OCI-LY1 (cell line): Measurements from ENCODE around the gene MED13L.

Source experiments
- H2AFZ ChIP-seq: fragments of 200-600 bp; sonication (generic), shearing (Covaris generic); 2 replicates; pipeline ENCODE4 v1.6.0; 2014; ENCODE audit warnings: antibody characterized with exemption, mild to moderate bottlenecking, low read length
- H3F3A ChIP-seq: fragments of 200-600 bp; sonication (generic), shearing (Covaris generic); 2 replicates; pipeline ENCODE4 v1.6.0; 2014; ENCODE audit warnings: mild to moderate bottlenecking, antibody characterized with exemption, low read length, moderate library complexity; ENCODE audit not compliant: insufficient read depth
- H3K27ac ChIP-seq: fragments of 200-600 bp; sonication (generic); 2 replicates; pipeline ENCODE4 v1.5.1; 2014; ENCODE audit warnings: low read length, mixed run types, mild to moderate bottlenecking, low read depth; ENCODE audit not compliant: poor library complexity, severe bottlenecking
- H3K27me3 ChIP-seq: fragments of 200-600 bp; sonication (generic); 2 replicates; pipeline ENCODE4 v1.6.0; 2014; ENCODE audit warnings: antibody characterized with exemption, mild to moderate bottlenecking, low read length, moderate library complexity; ENCODE audit not compliant: insufficient read depth
- H3K36me3 ChIP-seq: fragments of 200-600 bp; sonication (generic); 2 replicates; pipeline ENCODE4 v1.6.1; 2014; ENCODE audit warnings: mild to moderate bottlenecking, antibody characterized with exemption, low read length, moderate library complexity, mixed read lengths; ENCODE audit not compliant: insufficient read depth
- H3K4me1 ChIP-seq: fragments of 200-600 bp; sonication (generic); 2 replicates; pipeline ENCODE4 v1.5.1; 2014; ENCODE audit warnings: mild to moderate bottlenecking, low read length, moderate library complexity; ENCODE audit not compliant: insufficient read depth, severe bottlenecking
- H3K4me2 ChIP-seq: fragments of 200-600 bp; sonication (generic), shearing (Covaris generic); 2 replicates; pipeline ENCODE4 v1.6.1; 2014; ENCODE audit warnings: low read length
- H3K4me3 ChIP-seq: fragments of 200-600 bp; sonication (generic); 2 replicates; pipeline ENCODE4 v1.5.1; 2014; ENCODE audit warnings: low read length, low read depth, mild to moderate bottlenecking, mixed read lengths; ENCODE audit not compliant: poor library complexity, severe bottlenecking
- H3K79me2 ChIP-seq: fragments of 200-600 bp; shearing (Covaris generic); 2 replicates; pipeline ENCODE4 v1.6.1; 2016; ENCODE audit warnings: mixed run types, low read length, mixed read lengths; ENCODE audit not compliant: insufficient read depth
- H3K9ac ChIP-seq: fragments of 200-600 bp; sonication (generic), shearing (Covaris generic); 2 replicates; pipeline ENCODE4 v1.6.1; 2014; ENCODE audit warnings: mild to moderate bottlenecking, low read length, mixed read lengths
- H3K9me2 ChIP-seq: fragments of 200-600 bp; sonication (generic), shearing (Covaris generic); 2 replicates; pipeline ENCODE4 v1.6.1; 2014; ENCODE audit warnings: low read depth, mild to moderate bottlenecking, low read length, mixed read lengths
- H3K9me3 ChIP-seq: fragments of 200-600 bp; shearing (Covaris generic); 2 replicates; pipeline ENCODE4 v1.6.1; 2014; ENCODE audit warnings: low read length, mixed read lengths
- H4K20me1 ChIP-seq: fragments of 200-600 bp; sonication (generic), shearing (Covaris generic); 2 replicates; pipeline ENCODE4 v1.6.0; 2016; ENCODE audit warnings: mild to moderate bottlenecking, low read length; ENCODE audit not compliant: insufficient read depth
- EZH2 ChIP-seq: fragments of 200-600 bp; sonication (generic), shearing (Covaris generic); IDR thresholded peaks from 2 replicates; pipeline ENCODE4 v1.8.0; 2017; ENCODE audit warnings: borderline replicate concordance, mixed run types, mild to moderate bottlenecking, antibody characterized with exemption, low read length, moderate library complexity, mixed read lengths
- TF ChIP-seq, protein P1 (sequence below): fragments of 200-600 bp; sonication (generic), shearing (Covaris generic); IDR thresholded peaks from 2 replicates; pipeline ENCODE4 v1.5.1; 2017; ENCODE audit warnings: mild to moderate bottlenecking, antibody characterized with exemption, low read length, moderate library complexity, mixed read lengths

Gene MED13L

DNA sequence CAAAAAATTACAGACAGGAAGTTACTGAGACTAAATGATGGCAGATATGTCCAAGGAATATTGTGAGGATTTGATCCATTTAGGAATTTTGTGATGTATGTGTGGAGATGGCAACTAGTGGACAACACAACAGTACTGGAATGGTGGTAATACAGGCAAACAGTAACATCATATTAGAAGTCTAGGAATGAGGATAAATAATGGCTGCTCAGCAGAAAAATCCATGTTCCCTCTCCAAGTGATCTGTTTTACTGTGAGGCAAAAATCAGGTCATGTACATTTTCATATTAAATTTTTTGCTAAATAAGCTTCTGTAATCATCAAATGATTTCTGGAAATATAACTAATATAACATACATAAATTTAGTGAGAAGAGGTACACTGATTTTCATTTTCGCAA lies 108.4 kb downstream of the MED13L start:
- Histone ChIP-seq H3K4me1 (no peaks in the 10 kb centered on the region), H3K4me3 (no peak overlapping the region), H4K20me1 (peaks cover 10% of the 10 kb centered on the region; the same call in 1 of the 2 replicates), H3K9me2 (no peaks in the 10 kb centered on the region), H3K27ac (no peak overlapping the region), H3K36me3 (no peaks in the 10 kb centered on the region), H3K27me3 (no peaks in the 10 kb centered on the region), H3K4me2 (no peak overlapping the region), H3K9ac (no peak overlapping the region), H2AFZ (no peak overlapping the region), H3K79me2 (no peaks in the 10 kb centered on the region; the same call in none of the 2 replicates), H3F3A (no peaks in the 10 kb centered on the region), H3K9me3 (no peaks in the 10 kb centered on the region)
- TF ChIP-seq, protein P1, sequence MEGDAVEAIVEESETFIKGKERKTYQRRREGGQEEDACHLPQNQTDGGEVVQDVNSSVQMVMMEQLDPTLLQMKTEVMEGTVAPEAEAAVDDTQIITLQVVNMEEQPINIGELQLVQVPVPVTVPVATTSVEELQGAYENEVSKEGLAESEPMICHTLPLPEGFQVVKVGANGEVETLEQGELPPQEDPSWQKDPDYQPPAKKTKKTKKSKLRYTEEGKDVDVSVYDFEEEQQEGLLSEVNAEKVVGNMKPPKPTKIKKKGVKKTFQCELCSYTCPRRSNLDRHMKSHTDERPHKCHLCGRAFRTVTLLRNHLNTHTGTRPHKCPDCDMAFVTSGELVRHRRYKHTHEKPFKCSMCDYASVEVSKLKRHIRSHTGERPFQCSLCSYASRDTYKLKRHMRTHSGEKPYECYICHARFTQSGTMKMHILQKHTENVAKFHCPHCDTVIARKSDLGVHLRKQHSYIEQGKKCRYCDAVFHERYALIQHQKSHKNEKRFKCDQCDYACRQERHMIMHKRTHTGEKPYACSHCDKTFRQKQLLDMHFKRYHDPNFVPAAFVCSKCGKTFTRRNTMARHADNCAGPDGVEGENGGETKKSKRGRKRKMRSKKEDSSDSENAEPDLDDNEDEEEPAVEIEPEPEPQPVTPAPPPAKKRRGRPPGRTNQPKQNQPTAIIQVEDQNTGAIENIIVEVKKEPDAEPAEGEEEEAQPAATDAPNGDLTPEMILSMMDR = no peak
- TF ChIP-seq EZH2 = no peak

DNA sequence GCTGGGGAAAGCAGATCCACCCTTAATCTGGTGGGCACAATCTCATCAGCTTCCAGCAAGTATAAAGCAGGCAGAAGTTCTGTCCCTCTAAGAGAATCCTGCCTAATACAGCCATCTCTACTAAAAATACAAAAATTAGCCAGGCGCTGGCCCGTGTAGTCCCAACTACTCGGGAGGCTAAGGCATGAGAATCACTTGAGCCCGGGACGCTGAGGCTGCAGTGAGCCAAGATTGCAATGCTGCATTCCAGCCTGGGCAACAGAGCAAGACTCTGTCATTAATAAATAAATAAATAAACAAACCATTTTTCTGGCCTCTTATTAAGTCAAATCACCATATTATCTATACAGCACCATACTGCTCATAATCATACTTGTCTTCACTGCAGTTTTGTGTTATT lies 111.2 kb downstream of the MED13L start:
- Histone ChIP-seq H3K27me3 (no peaks in the 10 kb centered on the region), H3K9me3 (no peaks in the 10 kb centered on the region), H2AFZ (no peak overlapping the region), H3K4me2 (no peak overlapping the region), H3K4me1 (no peaks in the 10 kb centered on the region), H3K9ac (no peak overlapping the region), H4K20me1 (peaks cover 5% of the 10 kb centered on the region; the same call in 1 of the 2 replicates), H3K79me2 (no peaks in the 10 kb centered on the region; the same call in 1 of the 2 replicates), H3K9me2 (no peaks in the 10 kb centered on the region), H3F3A (no peaks in the 10 kb centered on the region), H3K4me3 (no peak overlapping the region), H3K36me3 (no peaks in the 10 kb centered on the region), H3K27ac (no peak overlapping the region)
- TF ChIP-seq EZH2 = no peak

DNA sequence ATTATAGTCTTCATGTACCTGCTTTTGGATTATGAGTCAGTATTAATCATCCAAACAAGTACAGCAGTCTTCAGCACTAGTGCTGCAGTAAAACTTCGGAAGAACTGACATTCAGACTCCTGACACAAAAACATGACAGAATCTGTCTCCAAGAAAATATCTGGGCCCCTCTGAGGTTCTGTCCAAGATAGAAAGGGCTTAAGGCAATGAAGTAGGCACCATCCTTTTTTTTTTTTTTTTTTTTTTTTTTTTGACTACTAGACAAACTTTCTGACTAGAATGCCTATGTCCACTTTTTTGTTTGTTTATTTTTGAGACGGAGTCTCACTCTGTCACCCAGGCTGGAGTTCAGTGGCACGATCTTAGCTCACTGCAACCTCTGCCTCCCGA lies 112.5 kb downstream of the MED13L start:
- Histone ChIP-seq H3K36me3 (no peaks in the 10 kb centered on the region), H2AFZ (no peak overlapping the region), H3K27ac (no peak overlapping the region)

More for the DNA sequence above, 112.5 kb downstream of the MED13L start:
- no peaks in the 10 kb centered on the region for H3F3A ChIP-seq
- no peak for TF ChIP-seq EZH2
- TF ChIP-seq, protein P1 = no peak
- peaks cover 5% of the 10 kb centered on the region; the same call in 1 of the 2 replicates for H4K20me1 ChIP-seq
- no peaks in the 10 kb centered on the region for H3K9me2 ChIP-seq
- H3K79me2 ChIP-seq = no peaks in the 10 kb centered on the region; the same call in 1 of the 2 replicates
- no peaks in the 10 kb centered on the region for H3K9me3 ChIP-seq
- H3K9ac ChIP-seq = no peak overlapping the region
- no peaks in the 10 kb centered on the region for H3K27me3 ChIP-seq
- H3K4me3 ChIP-seq = no peak overlapping the region
- no peak overlapping the region for H3K4me2 ChIP-seq
- H3K4me1 ChIP-seq = no peaks in the 10 kb centered on the region
